HEK293 (cell line): ENCODE data around the gene SLC36A3.

ENCODE experiments used
- CTCF ChIA-PET: fragments of 350-600 bp; formaldehyde crosslinking; extraction: SDS; loops from one replicate; lab custom pipeline; 2021; ENCODE audit warnings: antibody characterized with exemption; lab: Yijun Ruan, JAX
- POLR2A ChIA-PET: fragments of 300-600 bp; formaldehyde crosslinking; extraction: SDS; loops from one replicate; lab custom pipeline; 2020; ENCODE audit warnings: antibody characterized with exemption, inconsistent platforms; lab: Yijun Ruan, JAX
- H3K27ac ChIP-seq: fragments of 200-500 bp; sonication (Bioruptor generic); 2 replicates; pipeline ENCODE4 v1.5.1; 2014; ENCODE audit warnings: low read depth, low read length, control low read depth, inconsistent platforms; ENCODE audit errors: extremely low read depth
- H3K36me3 ChIP-seq, 2 experiments: fragments of 200-500 bp in 1 of 2; sonication (Bioruptor generic) in 1 of 2; 1 replicate in 1 of 2; 2 replicates in 1 of 2; pipeline ENCODE4 v1.5.1; 2014 to 2017; ENCODE audit warnings: inconsistent platforms in 2 of 2, low read length in 2 of 2; ENCODE audit not compliant: control insufficient read depth in 2 of 2, insufficient read depth in 1 of 2
- H3K4me1 ChIP-seq: fragments of 200-500 bp; sonication (Bioruptor generic); 2 replicates; pipeline ENCODE4 v1.5.1; 2014; ENCODE audit warnings: mild to moderate bottlenecking, low read length, inconsistent platforms; ENCODE audit not compliant: control insufficient read depth, insufficient read depth
- H3K4me3 ChIP-seq: 2 replicates; pipeline ENCODE4 v1.5.1; 2011; ENCODE audit warnings: low read depth, mild to moderate bottlenecking, control low read depth, low read length, moderate library complexity
- H3K9me3 ChIP-seq: fragments of 200-500 bp; sonication (Bioruptor generic); 2 replicates; pipeline ENCODE4 v1.5.1; 2014; ENCODE audit warnings: low read depth, low read length, inconsistent platforms; ENCODE audit not compliant: control insufficient read depth, insufficient read depth
- FEZF1 ChIP-seq: fragments of 450-650 bp; formaldehyde crosslinking; IDR thresholded peaks from 2 replicates; pipeline ENCODE4 v1.5.1; 2016; ENCODE audit warnings: missing biosample characterization, missing genetic modification characterization
- HOXA7 ChIP-seq: sonication (generic); formaldehyde crosslinking; IDR thresholded peaks from 2 replicates; pipeline ENCODE4 v1.8.1; 2022; ENCODE audit warnings: missing genetic modification reagents, borderline replicate concordance
- KLF16 ChIP-seq: fragments of 450-650 bp; formaldehyde crosslinking; IDR thresholded peaks from 2 replicates; pipeline ENCODE4 v1.5.1; 2017; ENCODE audit warnings: missing biosample characterization, missing genetic modification characterization
- KLF7 ChIP-seq: fragments of 450-650 bp; formaldehyde crosslinking; IDR thresholded peaks from 2 replicates; pipeline ENCODE4 v1.5.1; 2016; ENCODE audit warnings: missing biosample characterization, missing genetic modification characterization, borderline replicate concordance
- MYNN ChIP-seq: fragments of 450-650 bp; formaldehyde crosslinking; IDR thresholded peaks from 2 replicates; pipeline ENCODE4 v1.5.1; 2016; ENCODE audit warnings: missing biosample characterization, missing genetic modification characterization, borderline replicate concordance
- REPIN1 ChIP-seq: fragments of 450-650 bp; formaldehyde crosslinking; IDR thresholded peaks from 2 replicates; pipeline ENCODE4 v1.5.1; 2017; ENCODE audit warnings: missing biosample characterization, missing genetic modification characterization, low read depth
- TCF7L2 ChIP-seq: IDR thresholded peaks from 2 replicates; pipeline ENCODE4 v1.6.1; 2011; ENCODE audit warnings: low read depth, mild to moderate bottlenecking, inconsistent platforms, low read length, moderate library complexity, borderline replicate concordance
- TRIM28 ChIP-seq: IDR thresholded peaks from 2 replicates; pipeline ENCODE4 v1.6.1; 2011; ENCODE audit warnings: low read length, control low read depth, borderline replicate concordance
- YY1 ChIP-seq: fragments of 450-650 bp; formaldehyde crosslinking; IDR thresholded peaks from 2 replicates; pipeline ENCODE4 v1.5.1; 2018; ENCODE audit warnings: missing biosample characterization, missing genetic modification characterization
- ZBTB1 ChIP-seq: fragments of 450-650 bp; formaldehyde crosslinking; IDR thresholded peaks from 2 replicates; pipeline ENCODE4 v1.5.1; 2016; ENCODE audit warnings: missing biosample characterization, missing genetic modification characterization
- ZBTB8A ChIP-seq: fragments of 450-650 bp; formaldehyde crosslinking; IDR thresholded peaks from 2 replicates; pipeline ENCODE4 v1.5.1; 2016; ENCODE audit warnings: missing biosample characterization, missing genetic modification characterization
- ZFP69B ChIP-seq: fragments of 450-650 bp; formaldehyde crosslinking; IDR thresholded peaks from 2 replicates; pipeline ENCODE4 v1.5.1; 2016; ENCODE audit warnings: missing biosample characterization, missing genetic modification characterization
- ZIC2 ChIP-seq: fragments of 450-650 bp; formaldehyde crosslinking; IDR thresholded peaks from 2 replicates; pipeline ENCODE4 v1.5.1; 2016; ENCODE audit warnings: missing biosample characterization, missing genetic modification characterization
- ZNF175 ChIP-seq: fragments of 450-650 bp; formaldehyde crosslinking; IDR thresholded peaks from 2 replicates; pipeline ENCODE4 v1.5.1; 2016; ENCODE audit warnings: missing biosample characterization, missing genetic modification characterization
- ZNF202 ChIP-seq: fragments of 450-650 bp; formaldehyde crosslinking; IDR thresholded peaks from 2 replicates; pipeline ENCODE4 v1.5.1; 2016; ENCODE audit warnings: missing biosample characterization, missing genetic modification characterization, borderline replicate concordance
- ZNF211 ChIP-seq: fragments of 450-650 bp; formaldehyde crosslinking; IDR thresholded peaks from 2 replicates; pipeline ENCODE4 v1.5.1; 2016; ENCODE audit warnings: low read depth, missing biosample characterization, missing genetic modification characterization
- ZNF221 ChIP-seq: fragments of 450-650 bp; formaldehyde crosslinking; IDR thresholded peaks from 2 replicates; pipeline ENCODE4 v1.5.1; 2017; ENCODE audit warnings: missing biosample characterization, missing genetic modification characterization, borderline replicate concordance
- ZNF292 ChIP-seq: fragments of 450-650 bp; formaldehyde crosslinking; IDR thresholded peaks from 2 replicates; pipeline ENCODE4 v1.5.1; 2016; ENCODE audit warnings: low read depth, missing biosample characterization, missing genetic modification characterization, borderline replicate concordance
- ZNF311 ChIP-seq: fragments of 450-650 bp; formaldehyde crosslinking; IDR thresholded peaks from 2 replicates; pipeline ENCODE4 v1.5.1; 2017; ENCODE audit warnings: missing biosample characterization, missing genetic modification characterization, borderline replicate concordance
- ZNF501 ChIP-seq: fragments of 450-650 bp; formaldehyde crosslinking; IDR thresholded peaks from 2 replicates; pipeline ENCODE4 v1.5.1; 2016; ENCODE audit warnings: missing biosample characterization, missing genetic modification characterization
- ZNF544 ChIP-seq: fragments of 450-650 bp; formaldehyde crosslinking; IDR thresholded peaks from 2 replicates; pipeline ENCODE4 v1.5.0; 2017; ENCODE audit warnings: missing biosample characterization, missing genetic modification characterization
- ZNF621 ChIP-seq: fragments of 450-650 bp; formaldehyde crosslinking; IDR thresholded peaks from 2 replicates; pipeline ENCODE4 v1.5.1; 2017; ENCODE audit warnings: missing biosample characterization, missing genetic modification characterization
- ZNF677 ChIP-seq: fragments of 450-650 bp; IDR thresholded peaks from 2 replicates; pipeline ENCODE4 v1.5.0; 2018; ENCODE audit warnings: missing biosample characterization, mild to moderate bottlenecking, missing genetic modification characterization, moderate library complexity
- ZNF701 ChIP-seq: fragments of 450-650 bp; formaldehyde crosslinking; IDR thresholded peaks from 2 replicates; pipeline ENCODE4 v1.5.1; 2016; ENCODE audit warnings: missing biosample characterization, missing genetic modification characterization
- ZNF830 ChIP-seq: fragments of 450-650 bp; IDR thresholded peaks from 2 replicates; pipeline ENCODE4 v1.5.0; 2018; ENCODE audit warnings: missing biosample characterization, missing genetic modification characterization, low read depth, mild to moderate bottlenecking, moderate library complexity
- TF ChIP-seq, protein P1 (sequence below): sonication (generic); formaldehyde crosslinking; IDR thresholded peaks from 2 replicates; pipeline ENCODE4 v1.8.1; 2022; ENCODE audit warnings: mild to moderate bottlenecking, moderate library complexity, missing genetic modification reagents
- TF ChIP-seq, protein P2 (sequence below): fragments of 450-650 bp; formaldehyde crosslinking; IDR thresholded peaks from 2 replicates; pipeline ENCODE4 v1.5.1; 2016; ENCODE audit warnings: missing biosample characterization, missing genetic modification characterization
- TF ChIP-seq, protein P3 (sequence below): fragments of 450-650 bp; formaldehyde crosslinking; IDR thresholded peaks from 2 replicates; pipeline ENCODE4 v1.5.1; 2016; ENCODE audit warnings: missing biosample characterization, missing genetic modification characterization

Gene SLC36A3

GRCh38 chr5:151267491-151268260, 35.9 kb downstream of the SLC36A3 start:
- POLR2A ChIA-PET: no interaction called here
- Histone ChIP-seq H3K36me3 (peaks cover 0 to 28% of the 10 kb centered on the region in 2 experiments), H3K4me1 (no peaks in the 10 kb centered on the region), H3K27ac (no peak overlapping the region), H3K9me3 (no peaks in the 10 kb centered on the region), H3K4me3 (no peak overlapping the region)
- no peak for TF ChIP-seq ZNF221 (tag by site-specific recombination)
- TF ChIP-seq ZNF621: no peak
- no peak for TF ChIP-seq YY1
- no peak for TF ChIP-seq TCF7L2
- no peak for TF ChIP-seq ZNF677
- no peak for TF ChIP-seq ZNF830 (tag by site-specific recombination)
- no peak for TF ChIP-seq ZBTB1
- no peak for TF ChIP-seq ZNF501 (tag by site-specific recombination)
- no peak for TF ChIP-seq ZNF211 (tag by site-specific recombination)
- no peak for TF ChIP-seq FEZF1 (tag by site-specific recombination)
- no peak for TF ChIP-seq ZNF202 (tag by site-specific recombination)
- TF ChIP-seq ZNF175: no peak
- TF ChIP-seq ZNF701 (tag by site-specific recombination): no peak
- TF ChIP-seq ZNF311 (tag by site-specific recombination): no peak
- no peak for TF ChIP-seq KLF16 (tag by site-specific recombination)
- TF ChIP-seq HOXA7 (CRISPR knock-in tag): no peak
- TF ChIP-seq MYNN: no peak
- no peak for TF ChIP-seq ZNF544 (tag by site-specific recombination)
- CTCF ChIA-PET: no interaction called here

GRCh38 chr5:151264113-151264512, 39.5 kb downstream of the SLC36A3 start:
- no peak overlapping the region for H3K27ac ChIP-seq
- peaks cover 0 to 24% of the 10 kb centered on the region in 2 experiments for H3K36me3 ChIP-seq
- no peak overlapping the region for H3K4me3 ChIP-seq
- CTCF ChIA-PET: interaction anchor here (0.7 kb wide), 1 partner anchor 120 kb away, joined by 3 read pairs; no protein-coding TSS in a partner anchor
- no peaks in the 10 kb centered on the region for H3K9me3 ChIP-seq
- H3K4me1 ChIP-seq: no peaks in the 10 kb centered on the region
- TF ChIP-seq TRIM28: no peak
- TF ChIP-seq ZNF292 (tag by site-specific recombination): no peak
- no peak for TF ChIP-seq KLF7
- TF ChIP-seq, all 188 proteins: peak for 0
- POLR2A ChIA-PET: interaction anchor here (1.1 kb wide), 1 partner anchor 11 kb away, joined by 5 read pairs; the partner anchor contains the start of gene GM2A

- no peaks in the 10 kb centered on the region for H3K4me1 ChIP-seq
- ChIA-PET POLR2A (no interaction called here), CTCF (no interaction called here)
- H3K9me3 ChIP-seq: no peaks in the 10 kb centered on the region
- no peak overlapping the region for H3K27ac ChIP-seq
- peaks cover 0 to 14% of the 10 kb centered on the region in 2 experiments; a peak in 2 of 3 replicates for H3K36me3 ChIP-seq
- H3K4me3 ChIP-seq: no peak overlapping the region
- TF ChIP-seq, protein P1, sequence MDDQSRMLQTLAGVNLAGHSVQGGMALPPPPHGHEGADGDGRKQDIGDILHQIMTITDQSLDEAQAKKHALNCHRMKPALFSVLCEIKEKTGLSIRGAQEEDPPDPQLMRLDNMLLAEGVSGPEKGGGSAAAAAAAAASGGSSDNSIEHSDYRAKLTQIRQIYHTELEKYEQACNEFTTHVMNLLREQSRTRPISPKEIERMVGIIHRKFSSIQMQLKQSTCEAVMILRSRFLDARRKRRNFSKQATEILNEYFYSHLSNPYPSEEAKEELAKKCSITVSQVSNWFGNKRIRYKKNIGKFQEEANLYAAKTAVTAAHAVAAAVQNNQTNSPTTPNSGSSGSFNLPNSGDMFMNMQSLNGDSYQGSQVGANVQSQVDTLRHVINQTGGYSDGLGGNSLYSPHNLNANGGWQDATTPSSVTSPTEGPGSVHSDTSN (CRISPR knock-in tag): no peak
- no peak for TF ChIP-seq ZBTB8A (tag by site-specific recombination)
- TF ChIP-seq, protein P2, sequence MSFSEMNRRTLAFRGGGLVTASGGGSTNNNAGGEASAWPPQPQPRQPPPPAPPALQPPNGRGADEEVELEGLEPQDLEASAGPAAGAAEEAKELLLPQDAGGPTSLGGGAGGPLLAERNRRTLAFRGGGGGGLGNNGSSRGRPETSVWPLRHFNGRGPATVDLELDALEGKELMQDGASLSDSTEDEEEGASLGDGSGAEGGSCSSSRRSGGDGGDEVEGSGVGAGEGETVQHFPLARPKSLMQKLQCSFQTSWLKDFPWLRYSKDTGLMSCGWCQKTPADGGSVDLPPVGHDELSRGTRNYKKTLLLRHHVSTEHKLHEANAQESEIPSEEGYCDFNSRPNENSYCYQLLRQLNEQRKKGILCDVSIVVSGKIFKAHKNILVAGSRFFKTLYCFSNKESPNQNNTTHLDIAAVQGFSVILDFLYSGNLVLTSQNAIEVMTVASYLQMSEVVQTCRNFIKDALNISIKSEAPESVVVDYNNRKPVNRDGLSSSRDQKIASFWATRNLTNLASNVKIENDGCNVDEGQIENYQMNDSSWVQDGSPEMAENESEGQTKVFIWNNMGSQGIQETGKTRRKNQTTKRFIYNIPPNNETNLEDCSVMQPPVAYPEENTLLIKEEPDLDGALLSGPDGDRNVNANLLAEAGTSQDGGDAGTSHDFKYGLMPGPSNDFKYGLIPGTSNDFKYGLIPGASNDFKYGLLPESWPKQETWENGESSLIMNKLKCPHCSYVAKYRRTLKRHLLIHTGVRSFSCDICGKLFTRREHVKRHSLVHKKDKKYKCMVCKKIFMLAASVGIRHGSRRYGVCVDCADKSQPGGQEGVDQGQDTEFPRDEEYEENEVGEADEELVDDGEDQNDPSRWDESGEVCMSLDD (tag by site-specific recombination): no peak
- TF ChIP-seq, protein P3, sequence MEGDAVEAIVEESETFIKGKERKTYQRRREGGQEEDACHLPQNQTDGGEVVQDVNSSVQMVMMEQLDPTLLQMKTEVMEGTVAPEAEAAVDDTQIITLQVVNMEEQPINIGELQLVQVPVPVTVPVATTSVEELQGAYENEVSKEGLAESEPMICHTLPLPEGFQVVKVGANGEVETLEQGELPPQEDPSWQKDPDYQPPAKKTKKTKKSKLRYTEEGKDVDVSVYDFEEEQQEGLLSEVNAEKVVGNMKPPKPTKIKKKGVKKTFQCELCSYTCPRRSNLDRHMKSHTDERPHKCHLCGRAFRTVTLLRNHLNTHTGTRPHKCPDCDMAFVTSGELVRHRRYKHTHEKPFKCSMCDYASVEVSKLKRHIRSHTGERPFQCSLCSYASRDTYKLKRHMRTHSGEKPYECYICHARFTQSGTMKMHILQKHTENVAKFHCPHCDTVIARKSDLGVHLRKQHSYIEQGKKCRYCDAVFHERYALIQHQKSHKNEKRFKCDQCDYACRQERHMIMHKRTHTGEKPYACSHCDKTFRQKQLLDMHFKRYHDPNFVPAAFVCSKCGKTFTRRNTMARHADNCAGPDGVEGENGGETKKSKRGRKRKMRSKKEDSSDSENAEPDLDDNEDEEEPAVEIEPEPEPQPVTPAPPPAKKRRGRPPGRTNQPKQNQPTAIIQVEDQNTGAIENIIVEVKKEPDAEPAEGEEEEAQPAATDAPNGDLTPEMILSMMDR (tag by site-specific recombination): no peak
- TF ChIP-seq ZFP69B (tag by site-specific recombination): no peak
- no peak for TF ChIP-seq YY1
- TF ChIP-seq REPIN1 (tag by site-specific recombination): no peak
- no peak for TF ChIP-seq ZIC2 (tag by site-specific recombination)
These were observed 41.0 kb downstream of the SLC36A3 start for GRCh38 chr5:151262532-151262931.
